ENCODE measurements around the gene CPEB1.
"Not testable (repeated sequence)": the region's sequence is repeated elsewhere in the genome, so short reads cannot be mapped to it uniquely, and the experiment has no call there.

CPEB1 gene

DNA sequence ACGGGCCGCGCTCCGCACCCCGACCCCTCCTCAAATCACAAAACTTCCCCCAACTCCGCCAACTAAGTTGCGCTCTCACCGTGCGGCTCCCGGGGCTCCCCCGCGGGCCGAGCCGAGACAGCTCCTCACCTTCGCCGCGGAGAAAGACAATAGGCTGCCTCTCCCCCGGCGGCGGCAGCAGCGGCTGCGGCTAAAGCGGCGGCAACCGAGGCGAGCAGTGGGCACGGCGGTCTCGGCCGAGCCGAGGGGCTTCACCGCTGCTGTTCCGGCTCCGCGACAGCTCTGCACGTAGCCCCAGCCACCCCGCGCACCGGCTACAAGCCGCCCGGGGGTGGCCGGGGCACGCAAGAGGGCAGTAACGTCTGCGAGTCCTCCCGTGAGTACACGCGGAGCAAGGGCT is 133.6 kb downstream of the CPEB1 start:
- not testable (repeated sequence) for DNase-seq (ENCODE audit: low spot score)

DNA sequence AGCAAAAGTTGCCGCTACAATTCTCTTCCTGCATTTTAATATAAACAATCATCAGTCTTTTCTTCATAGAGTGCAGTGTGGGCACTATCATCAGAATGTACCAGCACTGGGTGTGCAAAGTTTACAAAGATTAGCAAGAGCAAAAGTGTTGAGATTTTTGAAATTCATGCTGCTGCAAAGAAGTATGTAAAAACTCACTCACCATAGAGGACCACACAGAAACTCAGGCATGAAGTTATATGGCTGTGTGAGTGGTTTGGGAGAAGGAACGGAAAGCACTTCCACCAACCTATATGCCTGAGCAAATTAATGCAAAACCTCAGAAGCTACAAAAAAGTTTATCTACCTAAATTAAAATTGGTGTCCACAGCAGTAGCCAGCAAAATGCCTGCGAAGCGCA is 139.5 kb downstream of the CPEB1 start:
- not testable (repeated sequence) for DNase-seq (ENCODE audit: low spot score)

DNA sequence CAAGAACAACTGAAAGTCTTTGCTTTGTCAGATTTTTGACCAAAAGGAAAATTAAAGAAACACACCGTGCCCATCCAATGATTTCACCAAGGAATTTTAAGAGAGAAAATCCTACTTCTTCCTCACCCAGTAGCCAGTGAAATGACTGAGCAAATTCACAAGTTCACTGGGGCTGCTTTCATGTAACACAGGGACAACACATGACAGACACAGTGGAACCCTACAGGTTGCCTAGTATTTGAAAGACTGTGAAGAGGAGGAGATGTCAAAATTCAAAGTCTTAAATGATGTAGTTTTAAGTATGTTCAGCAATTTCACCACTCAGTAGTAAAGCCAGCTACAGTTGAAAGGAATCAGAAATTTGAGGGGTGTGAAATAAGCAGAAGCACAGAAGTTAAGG is 140.1 kb downstream of the CPEB1 start:
- DNase-seq (ENCODE audit: low spot score) = not testable (repeated sequence)

DNA sequence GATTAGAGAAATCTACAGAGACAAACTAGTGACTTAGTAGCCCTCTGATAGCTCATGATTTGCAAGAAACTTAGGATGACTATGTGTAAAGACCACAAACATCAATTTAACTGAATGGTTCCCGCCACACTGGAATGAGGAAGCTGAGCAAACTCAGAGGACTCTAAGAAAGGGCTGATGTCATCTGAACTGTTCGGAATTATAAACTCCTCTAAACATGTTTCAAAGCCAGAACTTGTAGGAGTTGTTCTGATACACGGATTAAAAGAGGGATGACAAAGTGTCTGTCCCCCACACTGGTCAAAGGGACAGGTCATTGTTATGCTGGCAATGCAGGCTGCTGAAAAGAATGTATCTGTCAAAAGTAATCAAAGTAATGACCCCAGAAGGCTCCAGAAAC is 141.3 kb downstream of the CPEB1 start:
- DNase-seq (ENCODE audit: low spot score) = not testable (repeated sequence)

DNA sequence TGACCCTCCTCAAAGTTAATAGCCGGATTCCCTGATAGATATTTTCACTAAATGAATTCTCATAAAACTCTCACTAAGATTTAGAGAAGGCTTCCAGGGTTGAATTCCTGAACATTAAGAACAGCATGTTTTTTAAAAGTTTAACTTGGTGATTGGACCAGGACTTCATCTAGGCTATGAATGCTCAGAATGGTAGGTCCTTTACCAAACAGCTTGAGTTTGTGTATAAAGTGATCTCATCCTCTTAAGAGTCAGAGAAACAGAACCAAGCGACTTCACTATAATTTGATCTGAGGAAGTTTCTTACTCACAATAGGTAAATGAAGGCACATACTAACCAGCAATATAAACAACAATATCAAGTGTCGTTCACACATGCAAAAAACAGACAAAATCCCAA is 143.1 kb downstream of the CPEB1 start:
- DNase-seq (ENCODE audit: low spot score) = not testable (repeated sequence)

DNA sequence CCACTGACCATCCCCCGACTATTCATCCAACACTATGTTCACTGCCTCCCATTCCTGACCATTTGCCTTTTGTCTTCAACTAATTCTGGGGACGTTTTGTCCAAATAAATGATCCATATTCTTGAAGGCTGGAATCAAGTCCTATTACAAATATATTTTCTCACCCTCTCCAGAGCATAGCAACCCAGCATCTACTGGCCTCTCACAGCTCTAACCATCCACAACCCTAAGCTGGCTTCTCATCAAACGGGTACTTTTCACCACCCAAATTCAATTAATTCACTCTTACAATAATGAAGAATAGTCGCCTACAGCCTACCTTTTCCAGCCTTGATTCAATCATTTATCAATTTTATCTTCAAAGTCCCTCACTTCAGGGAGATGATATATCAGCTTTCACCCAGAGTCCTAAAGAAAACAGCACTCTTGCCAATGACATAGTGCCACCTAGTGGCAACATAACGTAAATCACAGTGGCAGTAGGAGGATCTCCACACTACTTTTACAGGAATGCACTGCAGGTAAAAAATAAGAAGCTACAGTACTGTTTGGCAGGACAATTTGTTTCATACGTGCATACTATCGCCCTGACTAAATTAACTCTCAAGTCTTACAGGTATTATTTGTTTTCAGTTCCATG is 144.3 kb downstream of the CPEB1 start:
- not testable (repeated sequence) for DNase-seq (ENCODE audit: low spot score)

DNA sequence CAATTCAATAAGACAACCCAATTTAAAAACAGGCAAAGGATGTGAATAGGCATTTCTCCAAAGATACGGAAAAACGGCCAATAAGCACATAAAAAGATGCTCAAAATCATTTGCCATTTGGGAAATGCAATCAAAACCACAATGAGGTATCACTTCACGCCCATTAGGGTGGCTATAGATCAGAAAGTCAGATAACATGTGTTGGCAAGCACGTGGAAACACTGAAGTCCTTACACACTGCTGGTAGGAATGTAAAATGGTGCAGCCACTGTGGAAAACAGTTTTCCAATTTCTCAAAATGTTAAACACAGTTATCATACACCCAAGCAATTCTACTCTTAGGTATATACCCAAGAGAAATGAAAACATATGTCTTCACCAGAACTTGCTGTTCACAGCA is 146.4 kb downstream of the CPEB1 start:
- DNase-seq (ENCODE audit: low spot score) = not testable (repeated sequence)

DNA sequence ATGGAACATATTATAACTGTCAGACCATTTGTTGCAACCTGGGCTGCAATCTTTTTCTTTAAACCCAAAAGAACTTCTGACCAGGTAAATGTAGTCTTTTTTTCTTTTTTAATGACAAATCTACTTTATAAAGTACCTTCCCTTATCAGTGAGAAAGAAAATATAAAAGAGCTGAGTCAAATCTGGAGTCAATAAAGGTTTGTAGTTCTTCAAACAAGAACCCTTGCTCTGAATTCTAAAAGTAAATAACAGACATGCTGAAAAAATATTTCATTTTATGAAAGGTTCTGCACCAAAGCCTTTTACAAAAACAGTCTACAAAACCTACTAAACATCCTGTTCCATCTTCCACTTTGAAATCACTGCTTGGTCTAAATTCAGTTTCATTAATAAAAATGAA is 149.2 kb downstream of the CPEB1 start:
- DNase-seq (ENCODE audit: low spot score) = not testable (repeated sequence)
